ENCODE results near the gene TSPEAR. TPM values are rescaled to one million over a fixed set of nuclear protein-coding genes. Genes with fewer than 3 reads are reported as not detected.

The TSPEAR gene
- total and polyA plus RNA-seq, 3 donors from 2014 or later = 0.53 to 0.62 (median 0.55) TPM

DNA sequence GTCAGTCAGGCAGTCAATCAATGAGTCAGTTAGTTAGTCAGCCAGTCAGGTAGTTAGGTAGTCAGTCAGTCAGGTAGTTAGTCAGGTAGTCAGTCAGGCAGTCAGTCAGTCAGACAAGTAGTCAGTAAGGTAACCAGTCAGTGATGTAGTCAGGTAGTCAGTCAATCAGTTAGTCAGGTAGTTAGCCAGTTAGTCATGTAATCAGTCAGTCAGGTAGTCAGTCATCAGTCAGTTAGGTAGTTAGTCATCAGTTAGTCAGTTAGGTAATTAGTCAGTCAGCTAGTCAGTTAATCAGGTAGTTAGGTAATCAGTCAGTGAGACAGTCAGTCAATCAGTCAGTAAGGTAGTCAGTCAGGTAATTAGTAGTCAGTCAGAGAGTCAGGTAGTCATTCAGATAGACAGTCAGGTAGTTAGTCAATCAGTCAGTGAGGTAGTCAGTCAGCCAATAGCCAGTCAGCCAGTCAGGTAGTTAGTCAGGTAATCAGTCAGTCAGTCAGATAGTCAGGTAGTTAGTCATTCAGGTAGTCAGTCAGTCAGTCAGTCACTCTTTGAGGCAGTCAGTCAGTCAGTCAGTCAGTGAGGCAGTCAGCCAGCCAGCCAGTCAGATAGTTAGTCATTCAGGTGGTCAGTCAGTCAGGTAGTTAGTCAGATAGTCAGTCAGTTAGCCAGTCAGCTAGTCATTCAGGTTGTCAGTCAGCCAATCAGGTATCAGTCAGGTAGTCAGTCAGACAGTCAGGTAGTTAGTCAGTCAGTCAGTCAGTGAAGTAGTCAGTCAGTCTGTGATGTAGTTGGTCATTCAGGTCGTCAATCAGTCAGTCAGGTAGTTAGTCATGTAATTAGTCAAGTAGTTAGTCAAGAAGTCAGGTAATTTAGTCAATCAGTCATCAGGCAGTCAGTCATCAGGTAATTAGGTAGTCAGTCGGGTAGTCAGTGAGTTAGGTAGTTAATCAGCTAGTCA is 186.7 kb downstream of the TSPEAR start:
- intact Hi-C loops (cut with DNase I; ENCODE audit: low total_unique reads) = no loop called here
- WGBS, 2 donors = 74 to 84% methylated on average over 2 of the region's 2 CpGs
- no peak for TF ChIP-seq POLR2A (IDR thresholded peaks at IDR 0.05)
- TF ChIP-seq, protein P1, sequence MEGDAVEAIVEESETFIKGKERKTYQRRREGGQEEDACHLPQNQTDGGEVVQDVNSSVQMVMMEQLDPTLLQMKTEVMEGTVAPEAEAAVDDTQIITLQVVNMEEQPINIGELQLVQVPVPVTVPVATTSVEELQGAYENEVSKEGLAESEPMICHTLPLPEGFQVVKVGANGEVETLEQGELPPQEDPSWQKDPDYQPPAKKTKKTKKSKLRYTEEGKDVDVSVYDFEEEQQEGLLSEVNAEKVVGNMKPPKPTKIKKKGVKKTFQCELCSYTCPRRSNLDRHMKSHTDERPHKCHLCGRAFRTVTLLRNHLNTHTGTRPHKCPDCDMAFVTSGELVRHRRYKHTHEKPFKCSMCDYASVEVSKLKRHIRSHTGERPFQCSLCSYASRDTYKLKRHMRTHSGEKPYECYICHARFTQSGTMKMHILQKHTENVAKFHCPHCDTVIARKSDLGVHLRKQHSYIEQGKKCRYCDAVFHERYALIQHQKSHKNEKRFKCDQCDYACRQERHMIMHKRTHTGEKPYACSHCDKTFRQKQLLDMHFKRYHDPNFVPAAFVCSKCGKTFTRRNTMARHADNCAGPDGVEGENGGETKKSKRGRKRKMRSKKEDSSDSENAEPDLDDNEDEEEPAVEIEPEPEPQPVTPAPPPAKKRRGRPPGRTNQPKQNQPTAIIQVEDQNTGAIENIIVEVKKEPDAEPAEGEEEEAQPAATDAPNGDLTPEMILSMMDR (IDR thresholded peaks at IDR 0.05) = no peak
- H3K36me3 ChIP-seq (ENCODE audit: low read depth, missing control alignments) = no peaks in the 10 kb centered on the region
- H3K4me1 ChIP-seq = no peaks in the 10 kb centered on the region
- no peak overlapping the region for H3K27ac ChIP-seq
- H3K9me3 ChIP-seq = no peaks in the 10 kb centered on the region
- no peaks in the 10 kb centered on the region for H3K27me3 ChIP-seq
- no peak for DNase-seq
- no peak overlapping the region for H3K4me3 ChIP-seq

DNA sequence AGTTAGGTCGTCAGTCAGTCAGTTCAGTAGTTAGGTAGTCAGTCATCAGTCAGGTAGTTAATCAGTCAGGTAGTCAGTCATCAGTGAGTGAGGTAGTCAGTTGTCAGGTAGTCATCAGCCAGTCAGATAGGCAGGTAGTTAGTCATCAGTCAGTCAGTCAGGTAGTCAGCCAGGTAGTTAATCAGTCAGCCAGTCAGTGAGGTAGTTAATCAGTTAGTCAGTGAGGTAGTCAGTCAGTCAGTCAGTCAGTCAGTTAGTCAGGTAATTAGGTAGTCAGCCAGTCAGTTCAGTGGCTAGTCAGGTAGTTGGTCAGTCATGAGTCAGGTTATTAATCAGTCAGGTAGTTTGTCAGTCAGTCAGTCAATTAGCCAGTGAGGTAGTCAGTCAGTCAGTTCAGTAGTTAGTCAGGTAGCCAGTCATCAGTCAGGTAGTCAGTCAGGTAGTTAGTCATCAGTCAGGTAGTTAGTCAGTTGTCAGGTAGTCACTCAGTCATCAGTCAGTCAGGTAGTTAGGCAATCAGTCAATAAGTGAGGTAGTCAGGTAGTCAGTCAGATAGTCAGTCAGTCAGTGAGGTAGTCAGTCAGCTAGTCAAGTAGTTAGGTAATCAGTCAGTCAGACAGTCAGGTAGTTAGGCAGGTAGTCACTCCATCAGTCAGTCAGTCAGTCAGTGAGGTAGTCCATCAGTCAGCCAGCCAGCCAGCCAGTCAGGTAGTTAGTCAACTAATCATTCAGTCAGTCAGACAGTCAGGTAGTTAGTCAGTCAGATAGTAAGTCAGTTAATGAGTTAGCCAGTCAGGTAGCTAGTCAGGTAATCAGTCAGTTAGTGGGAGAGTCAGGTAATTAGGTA is 187.6 kb downstream of the TSPEAR start:
- no peak for TF ChIP-seq POLR2A (IDR thresholded peaks at IDR 0.05)
- TF ChIP-seq, protein P1 (IDR thresholded peaks at IDR 0.05) = no peak

DNA sequence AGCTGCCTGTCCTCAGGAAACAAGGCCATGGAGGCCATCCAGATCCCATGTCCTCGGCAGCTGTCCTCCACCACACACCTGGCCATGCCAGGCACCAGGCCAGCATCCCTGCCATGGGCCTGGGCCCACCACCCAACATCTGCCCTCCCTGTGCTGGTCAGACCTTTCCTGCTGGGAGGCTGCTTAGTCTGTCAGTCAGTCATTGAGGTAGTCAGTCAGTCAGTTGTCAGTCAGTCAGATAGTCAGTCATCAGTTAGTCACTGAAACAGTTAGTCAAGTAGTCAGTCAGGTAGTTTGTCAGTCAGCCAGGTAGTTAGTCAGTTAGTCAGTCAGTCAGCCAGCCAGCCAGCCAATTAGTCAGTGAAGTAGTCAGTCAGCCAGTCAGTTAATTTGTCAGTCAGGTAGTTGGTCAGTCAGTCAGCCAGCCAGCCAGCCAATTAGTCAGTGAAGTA is 188.6 kb downstream of the TSPEAR start:
- intact Hi-C loops (cut with DNase I; ENCODE audit: low total_unique reads) = no loop called here
- no peaks in the 10 kb centered on the region for H3K9me3 ChIP-seq
- no peak overlapping the region for H3K4me3 ChIP-seq
- H3K27me3 ChIP-seq = no peaks in the 10 kb centered on the region
- 83% methylated on average over 1 of the region's 1 CpG; no CpG with 5 or more reads in 1 of the 2 donors for WGBS, 2 donors
- no peaks in the 10 kb centered on the region for H3K4me1 ChIP-seq
- no peak overlapping the region for H3K27ac ChIP-seq
- H3K36me3 ChIP-seq (ENCODE audit: low read depth, missing control alignments) = no peaks in the 10 kb centered on the region
- DNase-seq = no peak
- TF ChIP-seq POLR2A (IDR thresholded peaks at IDR 0.05) = no peak

More for the DNA sequence above, 187.6 kb downstream of the TSPEAR start:
- Histone ChIP-seq H3K36me3 (ENCODE audit: low read depth, missing control alignments) (no peaks in the 10 kb centered on the region), H3K9me3 (no peaks in the 10 kb centered on the region), H3K4me1 (no peaks in the 10 kb centered on the region), H3K4me3 (no peak overlapping the region), H3K27me3 (no peaks in the 10 kb centered on the region), H3K27ac (no peak overlapping the region)
- DNase-seq = no peak
- WGBS, 2 donors = 80 to 94% methylated on average over 1 of the region's 1 CpG
- intact Hi-C loops (cut with DNase I; ENCODE audit: low total_unique reads) = no loop called here

DNA sequence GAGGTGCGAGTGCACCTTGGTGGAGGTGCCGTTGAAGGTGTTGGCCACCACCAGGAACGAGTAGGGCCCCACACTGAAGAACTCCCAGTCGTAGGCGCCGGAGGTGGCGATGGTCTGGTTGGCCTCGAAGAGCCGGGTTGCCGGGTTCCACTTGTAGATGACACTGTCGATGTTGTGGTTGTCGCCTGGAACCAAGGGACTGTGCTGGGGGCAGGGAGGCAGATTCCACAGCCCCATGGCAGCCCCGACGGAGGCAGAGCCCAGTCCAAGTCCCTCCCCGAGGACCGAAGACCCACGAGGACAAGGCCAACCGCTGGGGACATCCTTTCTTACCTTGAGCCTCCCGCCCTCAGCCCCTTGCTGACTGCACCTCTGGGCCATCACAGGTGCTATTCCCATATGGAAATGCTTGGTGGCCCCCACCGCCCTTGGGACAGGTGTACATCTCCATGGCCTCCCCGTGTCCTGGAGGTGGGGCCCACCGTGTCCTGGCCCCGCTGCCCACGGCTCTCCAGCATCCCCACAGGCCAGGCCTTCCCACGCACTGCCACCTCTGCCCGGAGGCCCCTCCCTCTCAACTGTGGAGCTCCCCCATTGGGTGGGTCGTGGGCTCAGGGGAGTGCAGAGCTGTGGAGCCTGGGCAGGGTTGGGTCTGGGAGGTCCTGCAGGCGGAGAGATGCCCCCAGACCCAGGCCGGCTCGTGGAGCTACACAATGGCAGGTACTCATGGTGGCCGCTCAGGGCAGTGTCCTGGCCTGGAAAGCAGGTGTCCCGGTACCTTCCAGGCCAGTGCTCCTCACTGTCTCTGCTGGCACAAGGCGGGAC is 189.2 kb downstream of the TSPEAR start:
- DNase-seq = no peak

More for the DNA sequence above, 189.2 kb downstream of the TSPEAR start:
- Histone ChIP-seq H3K27ac (no peak overlapping the region), H3K27me3 (no peaks in the 10 kb centered on the region), H3K36me3 (ENCODE audit: low read depth, missing control alignments) (no peaks in the 10 kb centered on the region), H3K4me3 (no peak overlapping the region), H3K9me3 (no peaks in the 10 kb centered on the region), H3K4me1 (no peaks in the 10 kb centered on the region)
- TF ChIP-seq, protein P1 (IDR thresholded peaks at IDR 0.05) = no peak
- TF ChIP-seq POLR2A (IDR thresholded peaks at IDR 0.05) = no peak
- intact Hi-C loops (cut with DNase I; ENCODE audit: low total_unique reads) = no loop called here
- 91 to 92% methylated on average over 25 to 26 of the region's 33 CpGs for WGBS, 2 donors

Data from testis (tissue), 3 donors.